Measurements from ENCODE around the gene GPR143.

GPR143 gene

DNA sequence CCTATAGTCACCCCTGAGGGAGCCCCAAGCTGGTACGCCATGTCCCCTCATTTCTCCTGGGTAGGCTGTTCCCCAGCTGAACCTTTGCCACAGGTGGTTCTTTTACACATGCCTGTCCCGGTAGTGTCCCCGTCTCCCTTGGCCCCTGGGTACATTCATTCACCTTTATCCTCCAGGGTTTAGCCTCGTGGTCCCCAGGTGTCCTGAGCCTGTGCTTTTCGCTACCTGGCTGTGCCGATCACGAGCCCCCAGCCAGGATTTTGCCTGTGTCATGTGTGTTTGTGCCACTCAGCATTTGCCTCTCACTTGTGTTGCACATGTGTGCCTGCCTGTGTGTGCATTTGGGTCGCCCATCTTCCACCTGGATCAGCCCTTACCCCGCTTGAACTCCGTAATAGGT, 57.6 kb downstream of the GPR143 start:
- DNase-seq (ENCODE audit: low read depth in 2 of 2): no peak

DNA sequence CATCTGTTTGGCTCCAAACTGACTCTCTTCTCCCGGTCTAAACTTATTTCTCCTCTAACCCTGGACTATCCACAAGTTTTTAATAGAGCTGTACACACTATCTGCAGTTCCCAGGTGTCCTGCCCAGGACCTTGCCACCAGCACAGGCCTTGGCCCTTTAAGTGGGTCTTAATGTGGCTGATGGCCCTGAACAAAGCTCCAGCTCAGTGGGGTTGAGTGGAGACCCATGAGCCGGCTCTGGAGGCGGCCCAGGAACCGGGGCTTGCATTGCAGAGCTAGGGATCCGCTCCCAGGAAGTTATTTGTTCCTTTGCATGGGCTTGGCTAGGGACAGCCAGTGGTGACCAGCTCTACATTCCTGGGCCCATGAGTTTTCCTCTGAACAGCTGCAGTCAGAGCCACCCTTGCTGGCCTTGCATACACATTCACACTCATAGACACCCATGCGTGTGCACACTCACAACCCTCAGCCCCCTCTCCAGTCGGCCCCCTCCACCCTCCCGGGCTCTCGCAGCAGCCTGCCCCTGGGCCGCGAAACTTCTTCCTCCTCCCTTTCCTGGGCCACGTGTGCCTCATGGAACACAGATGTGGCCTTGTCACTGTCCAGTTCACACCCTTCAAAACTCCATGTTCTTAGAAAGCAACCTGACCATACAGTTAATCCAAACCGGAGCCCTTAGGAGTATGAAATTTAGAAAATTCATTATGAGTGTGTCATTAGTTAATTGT, 58.2 kb downstream of the GPR143 start:
- DNase-seq (ENCODE audit: low read depth in 2 of 2): no peak

DNA sequence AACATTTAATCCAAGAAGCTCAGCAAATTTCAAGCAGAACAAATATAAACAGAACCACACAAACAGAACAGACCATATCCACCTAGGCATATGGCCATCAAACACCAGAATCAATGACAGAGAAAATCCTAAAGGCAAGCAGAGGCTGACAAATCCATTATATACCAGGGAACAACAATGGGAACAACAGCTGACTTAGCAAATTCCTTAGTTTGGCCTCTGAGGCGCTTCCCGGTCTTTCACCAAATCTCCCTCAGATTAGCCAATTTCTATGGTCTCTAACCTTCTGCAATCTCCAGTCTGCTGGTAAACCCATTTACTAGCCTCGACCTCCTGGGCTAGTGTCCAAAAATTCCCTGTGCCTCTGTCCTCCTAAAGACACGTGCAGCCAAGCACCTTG, 59.2 kb downstream of the GPR143 start:
- no peak for DNase-seq (ENCODE audit: low read depth in 2 of 2)

DNA sequence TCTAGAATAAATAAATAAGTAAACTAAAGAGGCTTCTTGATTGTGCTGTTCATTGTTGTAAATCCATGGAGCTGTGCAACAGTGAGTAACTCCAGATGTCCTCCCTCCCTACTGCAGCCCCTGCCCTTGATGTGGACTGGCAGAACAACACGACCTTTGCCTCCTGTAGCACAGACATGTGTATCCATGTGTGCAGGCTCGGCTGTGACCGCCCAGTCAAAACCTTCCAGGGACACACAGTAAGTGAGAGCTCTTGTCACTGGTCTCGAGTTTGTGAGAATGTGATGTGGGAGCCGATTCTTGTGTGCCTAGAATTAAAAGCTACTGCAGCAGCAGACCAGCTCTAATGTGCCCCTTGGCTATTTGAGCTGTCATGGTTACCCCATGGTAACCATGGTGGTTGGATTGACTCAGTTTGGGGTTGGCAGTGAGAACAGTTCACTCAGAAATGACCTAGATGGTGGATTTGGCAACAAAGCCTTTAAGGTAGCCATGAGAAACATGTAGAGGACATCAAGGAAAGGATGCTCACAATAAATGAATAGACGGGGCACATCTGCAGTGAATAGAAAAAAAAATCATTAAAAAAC, 60.7 kb downstream of the GPR143 start:
- DNase-seq (ENCODE audit: low read depth in 2 of 2): no peak

DNA sequence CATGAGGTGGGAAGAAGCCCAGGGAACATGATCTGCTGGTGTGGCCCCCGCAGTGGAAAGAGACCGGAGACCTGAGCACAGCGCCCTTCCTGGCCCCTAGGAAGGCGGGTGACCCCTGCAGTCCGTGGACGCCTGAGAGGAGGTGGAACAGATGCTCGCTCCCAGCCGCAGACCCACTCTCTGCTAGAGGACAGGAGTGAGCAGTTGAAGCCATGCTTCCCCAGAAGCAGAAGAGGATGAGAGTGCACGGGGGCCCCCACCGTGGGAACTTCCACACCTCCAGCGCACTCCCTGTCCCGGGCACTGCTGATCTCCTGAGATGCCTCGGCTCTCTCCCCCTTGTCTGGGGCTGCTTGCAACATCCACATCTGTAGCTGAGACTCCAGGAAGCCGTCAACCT, 62.2 kb downstream of the GPR143 start:
- DNase-seq (ENCODE audit: low read depth in 2 of 2): no peak

DNA sequence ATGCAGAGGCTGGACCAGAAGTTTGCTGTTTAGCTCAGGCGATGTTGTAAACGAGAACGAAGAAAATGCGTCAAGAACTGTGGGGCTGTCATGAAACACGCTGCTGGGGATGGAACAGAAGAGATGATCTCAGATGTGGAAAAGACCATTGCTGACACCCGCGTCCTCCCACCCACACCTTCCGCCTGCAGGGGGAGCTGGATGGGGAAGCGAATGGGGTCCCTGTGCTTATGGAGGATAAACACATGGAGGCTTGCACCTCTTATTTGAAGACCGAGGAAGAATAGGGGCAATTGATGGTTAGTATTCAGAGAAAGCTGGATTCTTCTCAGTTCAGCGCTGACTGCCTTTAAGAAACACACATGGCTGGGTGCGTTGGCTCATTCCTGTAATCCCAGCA, 63.9 kb downstream of the GPR143 start:
- DNase-seq (ENCODE audit: low read depth in 2 of 2): no peak

DNA sequence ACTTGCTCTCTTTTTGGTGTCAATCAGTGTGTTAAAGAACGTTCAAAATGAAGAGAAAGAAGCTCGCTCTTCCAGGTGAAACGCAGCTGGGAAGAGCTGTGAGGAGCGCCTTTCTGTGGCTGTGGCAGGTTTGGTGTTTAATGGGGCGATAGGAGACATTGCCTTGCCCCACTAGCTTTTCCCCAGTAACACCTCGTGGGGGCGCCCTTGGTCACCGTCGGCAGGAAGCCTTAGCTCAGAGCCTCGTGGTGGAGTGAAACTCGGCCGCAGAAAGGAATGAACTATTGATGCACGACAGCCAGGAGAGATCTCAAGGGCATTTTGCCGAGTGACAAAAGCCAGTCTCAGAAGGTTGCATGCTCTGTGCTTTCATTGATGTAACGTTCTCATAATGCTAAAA, 65.1 kb downstream of the GPR143 start:
- no peak for DNase-seq (ENCODE audit: low read depth in 2 of 2)

DNA sequence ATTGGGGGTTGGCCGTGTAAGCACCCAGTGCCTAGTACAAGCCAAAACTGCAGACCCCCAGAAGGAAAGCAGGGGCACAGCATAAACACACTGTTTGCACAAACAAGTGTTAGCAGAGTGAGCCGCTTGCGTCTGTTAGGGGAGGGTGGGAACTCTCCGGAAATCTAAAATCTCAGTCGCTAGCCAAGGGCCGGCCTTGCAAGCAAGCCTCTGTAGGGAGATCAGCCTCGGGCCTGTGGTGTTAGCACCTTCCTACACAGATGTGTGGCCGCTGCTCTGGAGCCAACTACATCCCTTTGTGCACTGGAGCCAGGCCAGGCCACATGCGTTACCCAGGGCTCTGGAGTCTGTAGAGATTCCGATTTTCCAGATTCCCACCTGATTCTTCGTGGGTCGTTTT, 67.1 kb downstream of the GPR143 start:
- no peak for DNase-seq (ENCODE audit: low read depth in 2 of 2)

DNA sequence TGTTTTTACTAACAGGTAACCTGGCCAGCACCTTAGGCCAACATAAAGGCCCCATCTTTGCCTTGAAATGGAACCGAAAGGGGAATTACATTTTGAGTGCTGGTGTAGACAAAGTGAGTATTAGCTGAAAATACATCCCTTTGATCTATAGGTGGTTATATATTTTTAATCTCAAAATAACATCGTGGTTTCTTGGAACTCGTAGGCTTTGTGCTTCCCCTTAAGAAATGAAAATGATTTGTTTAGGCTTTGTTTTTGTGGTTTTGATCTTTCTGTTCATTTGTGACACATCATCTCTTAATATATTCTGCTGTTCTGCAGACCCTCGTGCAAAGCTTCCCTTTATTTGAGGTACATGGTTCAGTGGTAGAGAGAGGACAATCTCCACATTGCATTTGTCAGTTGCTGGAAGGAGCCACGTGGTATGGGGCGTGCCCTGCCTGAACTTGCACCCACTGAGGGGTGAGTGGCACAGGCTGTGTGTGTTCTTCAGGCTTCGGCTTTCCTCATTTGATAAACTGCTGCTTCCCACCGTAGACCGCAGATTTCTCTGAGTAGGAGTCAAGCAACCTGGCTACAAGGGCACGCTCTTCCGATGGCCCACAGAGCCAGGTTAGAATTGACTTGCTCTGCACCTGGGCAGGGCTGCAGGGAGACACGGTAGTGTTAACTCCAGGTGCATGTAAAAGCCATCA, 72.2 kb downstream of the GPR143 start:
- no peak for DNase-seq (ENCODE audit: low read depth in 2 of 2)

DNA sequence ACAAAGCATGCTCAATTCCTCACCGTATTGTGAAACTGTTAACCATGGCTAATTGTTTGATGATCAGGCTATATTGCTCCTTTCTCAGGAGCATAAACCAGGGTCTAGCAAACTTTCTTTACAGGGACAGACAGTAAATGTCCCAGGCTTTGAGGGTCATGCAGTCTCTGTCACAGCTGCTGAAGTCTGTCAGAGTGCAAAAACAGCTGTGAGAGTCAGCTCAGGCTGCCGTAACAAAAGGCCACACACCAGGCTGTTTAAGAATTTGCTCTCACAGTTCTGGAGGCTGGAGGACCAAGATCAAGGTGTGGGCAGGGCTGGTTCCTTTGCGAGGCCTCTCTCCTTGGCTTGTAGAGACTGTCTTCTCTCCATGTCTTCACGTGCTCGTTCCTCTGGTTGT, 75.6 kb downstream of the GPR143 start:
- no peak for DNase-seq (ENCODE audit: low read depth in 2 of 2)

DNA sequence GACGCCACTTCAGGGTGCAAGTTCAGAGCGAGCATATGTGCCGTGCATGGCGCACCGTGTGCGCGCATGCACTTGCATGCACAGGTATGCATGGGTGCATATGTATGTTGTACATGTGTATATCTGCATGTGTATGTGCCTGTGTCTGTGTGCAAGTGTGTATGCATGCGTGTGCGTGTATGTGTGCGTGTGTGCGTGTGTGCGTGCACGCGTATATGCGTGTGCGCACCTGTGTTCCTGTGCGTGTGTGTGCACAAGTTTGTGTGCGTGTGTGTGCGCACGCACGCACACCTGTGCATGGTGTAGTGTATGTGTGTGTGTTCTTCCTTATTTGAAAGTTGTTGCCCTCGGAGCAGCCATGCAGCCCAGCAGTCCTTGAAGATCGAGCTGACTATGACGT, 76.8 kb downstream of the GPR143 start:
- DNase-seq (ENCODE audit: low read depth in 2 of 2): no peak

DNA sequence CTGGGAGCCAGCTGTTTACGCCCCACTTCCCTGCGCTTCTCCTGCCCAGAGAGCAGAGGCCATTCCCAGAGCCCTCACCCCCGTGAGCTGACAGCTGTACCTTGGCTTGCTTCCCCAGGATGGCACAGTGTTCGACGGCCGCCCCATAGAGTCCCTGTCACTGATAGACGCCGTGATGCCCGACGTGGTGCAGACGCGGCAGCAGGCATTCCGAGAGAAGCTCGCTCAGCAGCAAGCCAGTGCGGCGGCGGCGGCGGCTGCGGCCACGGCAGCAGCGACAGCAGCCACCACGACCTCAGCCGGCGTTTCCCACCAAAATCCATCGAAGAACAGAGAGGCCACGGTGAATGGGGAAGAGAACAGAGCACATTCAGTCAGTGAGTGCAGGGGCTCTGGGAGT, 77.7 kb downstream of the GPR143 start:
- no peak for DNase-seq (ENCODE audit: low read depth in 2 of 2)

DNA sequence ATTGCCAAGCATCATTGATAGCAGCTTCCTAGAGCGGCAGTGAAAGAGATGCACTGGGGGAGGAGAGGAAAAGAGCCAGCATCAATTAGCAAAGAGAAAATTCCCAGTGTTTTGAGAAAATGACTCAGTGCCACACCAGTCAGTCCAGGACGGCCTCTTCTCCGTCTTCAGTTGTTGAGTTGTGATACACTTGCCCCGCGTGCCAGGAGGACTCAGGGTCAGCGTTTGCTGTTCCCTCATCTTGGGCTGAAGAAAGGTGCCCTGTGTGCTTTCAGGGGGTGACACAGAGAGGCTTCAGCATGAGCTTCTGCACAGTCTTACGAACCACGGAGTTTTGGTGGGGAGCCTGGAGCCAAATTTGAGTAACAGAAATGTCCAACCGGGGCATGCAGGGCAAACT, 82.3 kb downstream of the GPR143 start:
- DNase-seq (ENCODE audit: low read depth in 2 of 2): no peak

DNA sequence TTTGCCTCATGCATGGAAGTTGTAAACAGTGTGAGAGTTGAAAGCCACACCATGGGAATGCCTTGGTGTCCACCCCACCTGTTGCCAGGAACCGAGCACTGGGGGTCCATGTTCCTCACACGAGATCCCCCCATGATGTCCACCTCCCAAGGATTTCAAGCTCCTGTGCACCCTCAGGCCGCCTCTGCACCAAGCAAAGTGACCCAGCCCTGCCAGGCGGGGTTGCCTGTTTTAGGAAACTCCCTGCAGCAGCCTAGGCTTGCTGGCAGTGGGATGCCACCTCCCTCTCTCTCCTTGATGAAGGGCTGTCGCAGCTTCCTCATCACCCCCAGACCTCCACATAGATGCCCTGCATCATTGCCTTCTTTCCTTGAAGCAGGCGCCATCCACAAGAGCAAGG, 82.8 kb downstream of the GPR143 start:
- no peak for DNase-seq (ENCODE audit: low read depth in 2 of 2)

DNA sequence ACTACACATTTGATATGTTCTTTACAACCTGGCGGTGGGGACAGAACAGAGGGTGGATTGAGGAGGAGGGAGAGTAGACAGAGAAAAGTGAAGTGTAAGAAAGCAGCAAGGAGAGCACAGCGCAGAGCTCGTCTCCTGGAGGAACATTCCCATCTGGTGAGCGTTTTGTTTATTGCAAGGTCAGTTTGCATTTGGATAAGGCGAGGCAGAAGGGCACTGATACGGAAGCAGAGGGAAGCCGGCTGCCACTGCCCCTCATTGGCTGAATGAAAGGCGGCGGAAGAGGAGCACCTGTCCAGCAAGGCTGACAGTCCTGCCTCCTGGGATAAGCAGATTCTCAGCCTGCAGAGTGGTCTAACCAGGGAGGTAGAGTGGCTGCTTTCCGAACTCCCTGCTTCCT, 83.2 kb downstream of the GPR143 start:
- no peak for DNase-seq (ENCODE audit: low read depth in 2 of 2)

DNA sequence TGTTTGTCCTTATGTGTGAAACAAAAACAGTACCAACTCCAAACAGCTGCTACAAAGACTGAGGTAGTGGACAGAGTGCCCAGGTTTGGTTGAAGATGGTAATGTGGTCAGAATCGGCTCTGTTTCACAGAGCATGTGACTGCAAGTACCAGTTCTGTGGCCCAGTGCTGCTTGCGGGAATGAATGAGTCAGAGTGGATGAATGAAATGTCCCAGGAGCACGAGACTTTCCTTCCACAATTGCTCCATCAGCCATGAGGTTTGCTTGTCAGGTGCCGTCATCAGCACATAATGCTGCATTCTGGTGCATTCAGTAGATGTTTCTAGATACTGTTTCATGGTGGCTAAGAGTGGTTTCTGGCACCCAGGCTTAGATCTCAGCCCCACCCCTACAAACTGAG, 84.2 kb downstream of the GPR143 start:
- no peak for DNase-seq (ENCODE audit: low read depth in 2 of 2)

DNA sequence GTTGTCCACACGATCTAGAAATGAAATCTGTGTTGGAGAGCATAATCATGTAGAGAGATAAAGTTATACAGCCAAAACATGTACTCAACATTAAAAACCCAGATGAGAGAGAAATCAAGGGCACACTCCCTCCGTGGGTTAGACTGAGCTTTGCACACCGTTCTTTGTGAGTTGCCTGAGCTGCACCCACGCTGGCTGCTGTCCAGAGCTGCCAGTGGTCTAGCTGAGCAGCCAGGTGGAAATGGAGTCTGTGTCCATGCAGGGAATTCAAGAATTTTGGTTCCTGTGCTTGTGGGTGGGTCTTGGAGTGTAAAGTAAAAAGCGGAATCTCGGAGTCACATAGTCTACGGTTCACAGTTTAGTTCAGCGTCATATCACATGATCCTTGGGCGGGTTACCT, 84.6 kb downstream of the GPR143 start:
- no peak for DNase-seq (ENCODE audit: low read depth in 2 of 2)

DNA sequence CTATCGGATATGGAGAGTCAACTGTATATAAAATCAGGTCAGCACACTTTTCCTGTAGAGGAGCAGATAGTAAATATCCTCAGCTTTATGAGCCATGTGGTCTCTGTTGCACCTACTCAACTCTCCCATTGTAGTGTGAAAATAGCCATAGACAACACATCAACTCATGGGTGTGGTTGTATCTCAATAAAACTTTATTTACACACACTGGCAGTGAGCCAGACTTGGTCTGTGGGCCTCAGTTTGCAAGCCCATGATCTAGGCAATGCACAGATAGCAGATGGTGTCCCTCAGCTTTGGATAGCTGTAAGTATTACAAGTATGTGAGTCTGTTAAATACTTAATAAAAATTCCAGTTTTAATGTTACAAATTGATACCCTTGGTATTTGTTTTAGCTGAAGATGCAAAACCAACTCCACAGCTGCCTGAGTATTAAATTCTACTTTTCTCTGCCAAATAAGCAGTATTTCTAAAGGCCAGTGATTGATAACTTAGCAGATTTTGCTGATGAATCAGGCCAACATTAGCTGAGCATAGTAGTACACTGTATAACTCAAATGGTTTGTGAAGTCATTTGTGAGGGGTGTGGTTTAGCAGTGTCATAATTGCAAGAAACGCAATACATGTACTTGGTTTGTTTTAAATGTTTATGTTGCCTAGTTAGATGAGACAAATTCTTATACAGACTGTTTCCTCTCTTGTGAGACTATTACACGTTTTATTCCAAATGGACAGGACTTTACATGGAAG, 87.3 kb downstream of the GPR143 start:
- DNase-seq (ENCODE audit: low read depth in 2 of 2): no peak

DNA sequence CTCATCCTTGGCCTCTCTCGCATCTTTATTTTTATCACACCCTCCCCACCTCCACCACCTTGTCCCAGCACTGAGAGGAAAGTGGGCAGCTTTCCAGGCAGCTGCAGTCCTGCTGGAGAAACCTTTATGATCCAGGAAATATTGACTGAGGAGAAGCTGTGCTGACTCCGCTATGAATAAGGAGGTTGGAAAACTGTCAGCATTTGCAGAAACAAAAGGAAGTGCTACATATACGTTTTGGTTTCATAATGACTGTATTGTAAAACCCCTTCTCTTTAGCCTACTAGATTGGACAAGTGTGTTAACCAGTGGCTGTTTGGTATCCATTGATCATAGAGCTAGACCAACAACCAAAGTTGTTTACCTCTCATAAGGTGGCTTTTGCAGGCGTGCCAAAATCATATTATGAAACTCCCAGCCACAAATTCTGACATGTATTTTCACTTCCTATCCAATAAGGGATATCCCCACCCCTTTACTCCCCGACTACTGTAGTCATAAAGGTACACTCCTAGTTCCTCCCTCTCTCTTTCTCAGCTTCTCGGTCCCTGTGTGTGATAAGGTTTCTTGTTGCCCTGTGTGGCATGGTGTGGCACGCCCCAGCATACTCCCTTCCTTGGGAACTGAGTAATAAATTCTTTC, 88.4 kb downstream of the GPR143 start:
- DNase-seq (ENCODE audit: low read depth in 2 of 2): no peak

DNA sequence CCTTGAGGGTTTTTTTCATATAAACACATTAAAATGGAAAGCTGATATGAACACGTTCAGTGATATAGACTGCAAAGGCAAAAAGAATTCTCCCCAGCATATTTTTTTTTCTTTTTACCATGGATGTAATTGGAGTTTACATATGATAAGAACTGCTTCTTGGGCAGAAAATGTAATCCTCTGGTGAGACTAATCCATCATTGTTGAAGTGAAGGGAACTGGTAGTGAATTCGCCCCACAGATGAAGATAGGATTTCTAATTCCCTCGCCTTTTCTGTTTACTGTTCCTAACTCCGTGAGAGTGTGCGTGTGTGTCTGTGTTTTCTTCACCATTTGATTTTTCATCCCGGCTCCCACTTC, 88.9 kb downstream of the GPR143 start:
- no peak for DNase-seq (ENCODE audit: low read depth in 2 of 2)

DNA sequence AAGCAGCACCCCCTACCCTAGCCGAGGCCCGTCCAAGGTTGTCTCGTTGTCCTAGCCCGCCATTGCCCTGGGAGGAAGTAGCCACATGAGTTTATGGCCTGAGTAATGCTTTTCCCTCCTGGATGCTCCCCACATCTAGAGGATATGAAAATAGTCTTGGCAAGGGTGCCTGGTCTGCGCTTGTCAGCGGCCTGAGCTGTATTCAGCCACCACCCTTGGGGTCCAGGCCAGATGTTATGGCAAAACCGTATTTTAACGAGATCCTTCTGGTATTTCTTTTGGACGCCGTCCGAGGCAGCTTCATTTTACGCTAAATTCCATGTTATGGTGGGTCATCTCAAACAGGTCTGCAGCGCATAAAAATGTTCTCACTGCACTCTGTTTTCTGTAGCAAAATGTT, 89.3 kb downstream of the GPR143 start:
- no peak for DNase-seq (ENCODE audit: low read depth in 2 of 2)
